K562 (cell line): ENCODE data around the gene CAST. TPM values are rescaled to one million over a fixed set of nuclear protein-coding genes. Genes with fewer than 3 reads are reported as not detected.

Experiments
- ARID3A ChIP-seq: IDR thresholded peaks from 2 replicates; pipeline ENCODE4 v1.6.1; 2012; ENCODE audit warnings: low read depth, low read length, improper control_type of control experiment, borderline replicate concordance
- ATF2 ChIP-seq: sonication (generic); formaldehyde crosslinking; IDR thresholded peaks from 2 replicates; pipeline ENCODE4 v1.8.1; 2022; ENCODE audit warnings: missing genetic modification reagents
- CBX2 ChIP-seq: fragments of 200-600 bp; sonication (generic); IDR thresholded peaks from one replicate; pipeline ENCODE4 v1.6.1; 2012; ENCODE audit warnings: mild to moderate bottlenecking, low read length, inconsistent platforms; ENCODE audit not compliant: insufficient read depth, poor library complexity, severe bottlenecking
- COPS2 ChIP-seq: fragments of 450-650 bp; conservative IDR thresholded peaks from 2 replicates; pipeline ENCODE4 v1.6.1; 2016; ENCODE audit warnings: mild to moderate bottlenecking, moderate library complexity
- CREB5 ChIP-seq: fragments of 250-450 bp; sonication (Bioruptor Pico); IDR thresholded peaks from 2 replicates; pipeline ENCODE4 v1.5.0; 2020; ENCODE audit warnings: mild to moderate bottlenecking
- CREM ChIP-seq: IDR thresholded peaks from 2 replicates; pipeline ENCODE4 v1.6.1; 2014; ENCODE audit warnings: antibody characterized with exemption, low read depth
- DNMT1 ChIP-seq: fragments of 450-650 bp; IDR thresholded peaks from 2 replicates; pipeline ENCODE4 v1.6.1; 2016; ENCODE audit warnings: antibody characterized with exemption, mild to moderate bottlenecking
- E2F1 ChIP-seq: sonication (generic); formaldehyde crosslinking; IDR thresholded peaks from 2 replicates; pipeline ENCODE4 v1.8.1; 2023; ENCODE audit warnings: mild to moderate bottlenecking, missing genetic modification reagents, moderate library complexity
- ERF ChIP-seq: fragments of 450-650 bp; formaldehyde crosslinking; IDR thresholded peaks from 2 replicates; pipeline ENCODE4 v1.4.0; 2020; ENCODE audit warnings: mild to moderate bottlenecking, mixed read lengths
- GATAD2B ChIP-seq: fragments of 450-650 bp; IDR thresholded peaks from 2 replicates; pipeline ENCODE4 v1.6.1; 2017; ENCODE audit warnings: mild to moderate bottlenecking, borderline replicate concordance
- HDAC2 ChIP-seq: fragments of 450-650 bp; IDR thresholded peaks from 2 replicates; pipeline ENCODE4 v1.6.1; 2016; ENCODE audit warnings: mild to moderate bottlenecking
- MEF2A ChIP-seq: IDR thresholded peaks from 2 replicates; pipeline ENCODE4 v1.6.1; 2011; ENCODE audit warnings: low read depth, mild to moderate bottlenecking, low read length, moderate library complexity; ENCODE audit not compliant: control insufficient read depth
- MNT ChIP-seq, 2 experiments: fragments of 450-650 bp; conservative IDR thresholded peaks; 2 replicates each; pipeline ENCODE4 v1.6.1; 2017; ENCODE audit warnings: mild to moderate bottlenecking in 2 of 2, moderate library complexity in 2 of 2
- MTA3 ChIP-seq: fragments of 450-650 bp; formaldehyde crosslinking; IDR thresholded peaks from 2 replicates; pipeline ENCODE4 v1.6.1; 2017; ENCODE audit warnings: mild to moderate bottlenecking, borderline replicate concordance
- NFIX ChIP-seq: fragments of 250-450 bp; sonication (Bioruptor Pico); IDR thresholded peaks from 2 replicates; pipeline ENCODE4 v1.4.0; 2020; ENCODE audit warnings: low read depth, mild to moderate bottlenecking, moderate library complexity
- PHB ChIP-seq: fragments of 250-450 bp; sonication (Bioruptor Pico); IDR thresholded peaks from 2 replicates; pipeline ENCODE4 v1.5.0; 2021
- SP2 ChIP-seq: IDR thresholded peaks from 2 replicates; pipeline ENCODE4 v1.6.1; 2011; ENCODE audit warnings: mild to moderate bottlenecking, low read depth, low read length, moderate library complexity; ENCODE audit not compliant: poor library complexity, severe bottlenecking; ENCODE audit errors: extremely low read depth
- TCF3 ChIP-seq: sonication (generic); formaldehyde crosslinking; IDR thresholded peaks from 2 replicates; pipeline ENCODE4 v1.4.0; 2020; ENCODE audit warnings: mild to moderate bottlenecking, missing genetic modification reagents
- TEAD2 ChIP-seq: fragments of 450-650 bp; IDR thresholded peaks from 2 replicates; pipeline ENCODE4 v1.6.1; 2016; ENCODE audit warnings: missing genetic modification characterization, control low read depth, missing compliant biosample characterization
- U2AF1 ChIP-seq: fragments of 200-400 bp; formaldehyde crosslinking; optimal IDR thresholded peaks from 2 replicates; pipeline ENCODE3; 2017; ENCODE audit warnings: mild to moderate bottlenecking, low read depth, low read length, moderate library complexity
- ZNF282 ChIP-seq: sonication (generic); formaldehyde crosslinking; IDR thresholded peaks from 2 replicates; pipeline ENCODE4 v1.8.1; 2023; ENCODE audit warnings: missing genetic modification reagents
- ZSCAN29 ChIP-seq: fragments of 450-650 bp; IDR thresholded peaks from 2 replicates; pipeline ENCODE4 v1.6.1; 2017
- ZSCAN32 ChIP-seq: fragments of 450-650 bp; formaldehyde crosslinking; IDR thresholded peaks from 2 replicates; pipeline ENCODE4 v1.4.0; 2020; ENCODE audit warnings: mild to moderate bottlenecking, moderate library complexity
- polyA plus RNA-seq, 8 experiments: library from polyadenylated mRNA; depleted of rRNA in 4 of 8; stranded (reverse) in 5 of 8; unstranded in 3 of 8; fragments of >200 nt; fragmentation: Nextera tagmentation in 2 of 8; fragmentation: Illumina TruSeq in 1 of 8; extraction: Ambion mirVana in 2 of 8; extraction: Trizol in 1 of 8; gene quantifications; 2 replicates each; pipeline versions ENCODE4 v1.2.1 to v1.2.3, GENCODE V29; 2011 to 2014; ENCODE audit warnings: inconsistent platforms in 1 of 8, missing spikeins in 1 of 8
- total RNA-seq, 7 experiments: library from RNA; depleted of rRNA in 6 of 7; stranded (reverse); fragments of >200 nt in 6 of 7; fragmentation: Illumina TruSeq in 2 of 7; extraction: Trizol in 2 of 7; gene quantifications; 2 replicates each; pipeline versions ENCODE4 v1.2.1 to v1.2.3, GENCODE V29; 2011 to 2021; ENCODE audit warnings: low replicate concordance in 1 of 7

Gene CAST
- total and polyA plus RNA-seq, 9 of the 15 experiments (the other 6 are each of a cell fraction or from before 2014, with no cell fraction given), result 55.5 to 136 (median 86.1) TPM

- TF ChIP-seq HDAC2 (no peak), DNMT1 (no peak), U2AF1 (no peak), MNT (conservative IDR thresholded peaks at IDR 0.05) (no peak), MEF2A (no peak), SP2 (no peak), E2F1 (no peak), ZSCAN32 (CRISPR knock-in tag) (peak; percentile 87), TCF3 (CRISPR knock-in tag) (no peak), ZSCAN29 (no peak), PHB (CRISPR knock-in tag) (no peak), ATF2 (CRISPR knock-in tag) (no peak), ZNF282 (CRISPR knock-in tag) (no peak), TEAD2 (tag) (peak; percentile 94), CREM (no peak), ARID3A (no peak), ERF (peak; percentile 99), CREB5 (CRISPR knock-in tag) (0 out of 2 replicates have a peak, but pooled peaks have one; percentile 74), GATAD2B (no peak), NFIX (CRISPR knock-in tag) (no peak), CBX2 (no peak), MTA3 (no peak), COPS2 (no peak)
Measured at GRCh38 chr5:96808868-96809558, 146.8 kb downstream of the CAST start (continued).
